Activated CD4-positive, alpha-beta T cell treated with anti-CD3 and anti-CD28 coated beads, Interleukin-2, amount 50 U/mL, for 1 hour (primary cell): Measurements from ENCODE around the gene STK33.
"Not testable (repeated sequence)": the region's sequence is repeated elsewhere in the genome, so short reads cannot be mapped to it uniquely, and the experiment has no call there.

Source experiments
- DNase-seq: peaks from one replicate; pipeline ENCODE4 v3.0.0-alpha.2; 2020

STK33 gene

GRCh38 chr11:8533332-8533731 is 60.7 kb downstream of the STK33 start:
- no peak for DNase-seq

- no peak for DNase-seq
Measured at GRCh38 chr11:8532475-8532874, 61.6 kb downstream of the STK33 start.

- no peak for DNase-seq
Measured at GRCh38 chr11:8531982-8532381, 62.0 kb downstream of the STK33 start.

GRCh38 chr11:8531312-8531711 is 62.7 kb downstream of the STK33 start:
- no peak for DNase-seq

GRCh38 chr11:8527939-8528338 is 66.1 kb downstream of the STK33 start:
- no peak for DNase-seq

GRCh38 chr11:8523396-8523795 is 70.6 kb downstream of the STK33 start:
- no peak for DNase-seq

- no peak for DNase-seq
Measured at GRCh38 chr11:8512547-8512946, 81.5 kb downstream of the STK33 start.

GRCh38 chr11:8503910-8504364 is 90.1 kb downstream of the STK33 start:
- DNase-seq, result no peak

GRCh38 chr11:8501836-8502235 is 92.2 kb downstream of the STK33 start:
- no peak for DNase-seq

GRCh38 chr11:8488395-8488794 is 105.6 kb downstream of the STK33 start:
- no peak for DNase-seq

GRCh38 chr11:8487261-8487660 is 106.8 kb downstream of the STK33 start:
- DNase-seq, result no peak

GRCh38 chr11:8484251-8484650 is 109.8 kb downstream of the STK33 start:
- DNase-seq, result no peak

GRCh38 chr11:8480858-8481257 is 113.2 kb downstream of the STK33 start:
- DNase-seq, result no peak

GRCh38 chr11:8477680-8478079 is 116.3 kb downstream of the STK33 start:
- DNase-seq, result no peak

GRCh38 chr11:8477151-8477550 is 116.9 kb downstream of the STK33 start:
- DNase-seq, result no peak

GRCh38 chr11:8467806-8468205 is 126.2 kb downstream of the STK33 start:
- DNase-seq, result not testable (repeated sequence)

- DNase-seq, result not testable (repeated sequence)
Measured at GRCh38 chr11:8467356-8467755, 126.7 kb downstream of the STK33 start.

- DNase-seq, result not testable (repeated sequence)
Measured at GRCh38 chr11:8466884-8467283, 127.1 kb downstream of the STK33 start.

GRCh38 chr11:8459711-8460399 is 134.2 kb downstream of the STK33 start:
- DNase-seq, result no peak

- DNase-seq, result no peak
Measured at GRCh38 chr11:8442301-8442700, 151.7 kb downstream of the STK33 start.

- DNase-seq, result no peak
Measured at GRCh38 chr11:8440649-8441048, 153.4 kb downstream of the STK33 start.

- DNase-seq, result no peak
Measured at GRCh38 chr11:8429483-8429882, 164.5 kb downstream of the STK33 start.

- no peak for DNase-seq
Measured at GRCh38 chr11:8426076-8426475, 168.0 kb downstream of the STK33 start.

- no peak for DNase-seq
Measured at GRCh38 chr11:8415195-8415594, 178.8 kb downstream of the STK33 start.
